Iris pigment epithelial cell (primary cell): ENCODE data around the gene STAT2.
"Not testable (repeated sequence)": the region's sequence is repeated elsewhere in the genome, so short reads cannot be mapped to it uniquely, and the experiment has no call there.

Experiments
- DNase-seq: peaks from one replicate; pipeline ENCODE4 v3.0.0-alpha.2; 2011; ENCODE audit warnings: low read depth

The STAT2 gene

GRCh38 chr12:56359851-56360767, at the start of gene STAT2:
Gene STAT2, minus strand, starts transcription at chr12:56360107. Its CDS starts 3,536 bp downstream, at chr12:56356571.
- DNase-seq: peak; percentile 100

GRCh38 chr12:56408799-56409417, 49.0 kb upstream of the STAT2 start:
- DNase-seq: no peak

GRCh38 chr12:56404227-56404626, 44.3 kb upstream of the STAT2 start:
- not testable (repeated sequence) for DNase-seq

GRCh38 chr12:56401612-56402011, 41.7 kb upstream of the STAT2 start:
- not testable (repeated sequence) for DNase-seq

DNA sequence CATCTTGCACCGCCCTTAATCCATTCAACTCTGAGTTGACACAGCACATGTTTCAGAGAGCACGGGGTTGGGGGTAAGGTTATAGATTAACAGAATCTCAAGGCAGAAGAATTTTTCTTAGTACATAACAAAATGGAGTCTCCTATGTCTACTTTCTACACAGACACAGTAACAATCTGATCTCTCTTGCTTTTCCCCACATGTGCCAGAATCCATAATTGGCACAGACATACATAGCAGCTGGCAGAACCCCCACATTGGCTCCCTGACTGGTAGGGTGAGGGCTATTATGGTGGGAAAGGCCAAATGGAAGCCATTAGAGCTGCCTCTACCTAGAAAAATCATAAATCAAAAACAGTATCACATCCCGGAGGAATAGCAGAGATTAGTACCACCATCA, 41.2 kb upstream of the STAT2 start:
- not testable (repeated sequence) for DNase-seq

GRCh38 chr12:56399466-56399865, 39.6 kb upstream of the STAT2 start:
- not testable (repeated sequence) for DNase-seq

DNA sequence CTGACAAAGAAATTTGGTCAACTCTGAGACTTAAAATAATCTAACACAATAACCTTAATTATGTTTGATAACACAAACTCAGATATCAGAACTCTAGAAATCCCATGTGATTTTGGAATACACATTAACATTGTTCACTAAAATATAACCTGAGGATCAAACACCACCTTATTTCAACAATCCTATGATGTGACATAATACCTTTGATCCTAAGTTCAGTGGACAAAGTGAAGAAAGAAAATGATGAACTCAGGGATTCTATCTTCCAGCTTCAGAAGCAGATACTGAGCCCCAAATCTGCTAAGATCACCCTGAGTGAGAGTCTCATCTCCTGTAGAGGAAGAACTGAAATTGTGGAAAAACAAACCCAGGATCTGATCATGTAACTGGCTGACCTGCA, 38.4 kb upstream of the STAT2 start:
- DNase-seq: no peak

- DNase-seq: no peak
Observed at GRCh38 chr12:56392331-56392730, 32.4 kb upstream of the STAT2 start.

- DNase-seq: no peak
Observed at GRCh38 chr12:56391721-56392120, 31.8 kb upstream of the STAT2 start.

DNA sequence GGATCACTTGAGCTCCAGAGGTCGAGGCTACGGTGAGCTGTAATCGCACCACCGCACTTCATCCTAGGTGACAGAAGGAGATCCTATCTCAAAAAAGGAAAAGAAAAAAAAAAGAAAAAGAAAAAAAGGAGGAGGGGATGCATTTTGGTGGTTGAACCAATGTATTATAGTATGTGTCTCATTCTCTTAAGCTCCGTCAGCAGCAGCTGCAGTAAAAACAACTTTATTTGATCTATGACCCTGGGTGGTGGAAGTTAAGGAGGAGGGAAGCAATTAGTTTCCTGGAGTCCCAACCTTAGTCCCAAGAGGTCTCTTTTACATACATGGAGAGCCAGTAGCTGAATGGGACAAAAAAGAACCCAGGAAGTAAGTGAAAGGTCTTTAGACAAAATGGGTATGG, 29.5 kb upstream of the STAT2 start:
- no peak for DNase-seq

DNA sequence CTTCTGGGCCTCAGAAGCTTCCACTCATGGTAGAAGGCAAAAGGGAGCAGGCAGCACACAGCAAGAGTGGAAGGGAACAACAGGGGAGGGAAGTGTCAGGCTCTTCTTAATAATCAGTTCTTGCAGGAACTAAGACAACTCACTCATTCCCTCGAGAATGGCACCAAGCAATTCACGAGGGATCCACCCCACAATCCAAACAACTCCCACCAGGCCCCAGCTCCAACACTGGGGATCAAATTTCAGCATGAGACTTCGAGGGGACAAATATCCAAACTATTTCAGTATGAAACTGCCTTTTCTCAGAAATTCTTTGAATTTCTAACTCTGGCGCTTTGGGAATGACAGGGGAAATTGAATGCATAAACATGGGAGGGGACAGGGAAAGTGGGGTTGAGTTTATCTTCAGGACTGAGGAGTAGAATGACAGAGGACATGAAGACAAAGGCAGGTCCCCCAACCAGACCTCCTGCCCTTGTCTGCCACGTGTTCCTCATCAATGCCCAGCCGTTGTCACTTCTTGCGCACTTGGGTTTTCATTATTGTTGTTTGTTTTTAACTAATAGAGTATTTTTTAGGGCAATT, 27.3 kb upstream of the STAT2 start:
- peak; percentile 49 for DNase-seq

DNA sequence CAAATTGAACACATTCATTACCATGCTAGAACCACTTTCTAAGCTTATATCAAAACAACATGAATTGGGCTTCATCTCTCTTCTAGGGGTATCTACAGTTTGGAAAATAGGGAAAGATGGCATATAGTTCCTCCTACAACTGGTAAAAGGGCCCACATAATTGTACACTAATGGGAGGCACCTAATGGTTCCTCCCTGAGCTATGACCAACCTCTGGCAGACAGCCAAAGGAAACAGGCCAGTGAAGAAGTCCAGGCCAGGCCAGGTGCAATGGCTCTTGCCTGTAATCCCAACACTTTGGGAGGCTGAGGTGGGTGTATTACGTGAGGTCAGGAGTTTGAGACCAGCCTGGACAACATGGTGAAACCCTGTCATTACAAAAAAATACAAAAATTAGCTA, 26.0 kb upstream of the STAT2 start:
- peak; percentile 7 for DNase-seq

- no peak for DNase-seq
Observed at GRCh38 chr12:56382611-56383010, 22.7 kb upstream of the STAT2 start.

GRCh38 chr12:56377989-56378316, 18.0 kb upstream of the STAT2 start:
- DNase-seq: no peak

- peak; percentile 66 for DNase-seq
Observed at GRCh38 chr12:56377310-56377988, 17.5 kb upstream of the STAT2 start.

GRCh38 chr12:56375598-56376434, 15.9 kb upstream of the STAT2 start:
- DNase-seq: no peak

GRCh38 chr12:56374726-56375597, 15.1 kb upstream of the STAT2 start:
- DNase-seq: no peak

GRCh38 chr12:56373515-56373914, 13.6 kb upstream of the STAT2 start:
- DNase-seq: no peak

DNA sequence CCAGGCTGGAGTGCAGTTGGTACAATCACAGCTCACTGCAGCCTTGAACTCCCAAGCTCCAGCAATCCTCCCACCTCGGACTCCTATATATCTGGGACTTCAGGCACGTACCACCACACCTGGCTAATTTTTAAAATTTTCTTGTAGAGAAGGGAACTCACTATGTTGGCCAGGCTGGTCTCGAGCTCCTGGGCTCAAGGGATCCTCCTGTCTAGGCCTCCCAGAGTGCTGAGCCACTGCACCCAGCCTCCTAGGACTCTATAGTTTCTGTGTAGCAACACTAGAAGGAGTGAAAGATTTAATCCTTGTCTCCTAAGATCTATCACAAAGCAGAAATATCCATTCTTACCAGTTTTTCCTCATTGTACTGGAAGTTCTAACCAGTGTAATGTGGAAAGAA, 7.0 kb upstream of the STAT2 start:
- DNase-seq: no peak
